Right ventricle myocardium superior (tissue), 1 donor: ENCODE results near the gene RRAS. TPM values are rescaled to one million over a fixed set of nuclear protein-coding genes. Genes with fewer than 3 reads are reported as not detected.

Experiments used
- ATAC-seq: fragments of 200-7000 bp; cut with Tn5 transposase; one replicate; pipeline ENCODE4 v1.9.1; 2020; ENCODE audit warnings: mild to moderate bottlenecking; ENCODE audit not compliant: poor library complexity
- DNase-seq: peaks from one replicate; pipeline ENCODE4 v3.0.0-alpha.2; 2020
- intact Hi-C: fragments of 100-400 bp; cut with DNase I; formaldehyde crosslinking; loops from one replicate; pipeline ENCODE4 v1.11.2; 2022
- long read RNA-seq: library from polyadenylated mRNA; unstranded; transcript quantifications from one replicate; pipeline ENCODE4 v2.0.0, GENCODE V29; 2021
- total RNA-seq: library from RNA; stranded (reverse); fragmentation: NEBNext Ultra II Directional; extraction: Animal tissue kit (Norgen Biotek cat#: 25700); gene quantifications from one replicate; pipeline ENCODE4 v1.2.1, GENCODE V29; 2021
- donor health status: DM: no; HTN: yes; CAD: no; lungs with severe emphysema.

The RRAS gene
- 105 TPM for total RNA-seq
- long read RNA-seq, transcript RRAS-201 (6 exons, 1,044 nt): major isoform, 172 of 190 reads
- long read RNA-seq, partial matches to known transcripts: 13 of 190 reads
- long read RNA-seq, other reads (novel, unspliced or antisense): 5 of 190 reads

- DNase-seq (peak; percentile 99), ATAC-seq (peak; percentile 73)
- intact Hi-C loops: no loop called here
These were observed at the start of gene RRAS for GRCh38 chr19:49640113-49640898. Gene RRAS, minus strand, starts transcription at chr19:49640143. Its CDS starts 45 bp downstream, at chr19:49640098.

DNA sequence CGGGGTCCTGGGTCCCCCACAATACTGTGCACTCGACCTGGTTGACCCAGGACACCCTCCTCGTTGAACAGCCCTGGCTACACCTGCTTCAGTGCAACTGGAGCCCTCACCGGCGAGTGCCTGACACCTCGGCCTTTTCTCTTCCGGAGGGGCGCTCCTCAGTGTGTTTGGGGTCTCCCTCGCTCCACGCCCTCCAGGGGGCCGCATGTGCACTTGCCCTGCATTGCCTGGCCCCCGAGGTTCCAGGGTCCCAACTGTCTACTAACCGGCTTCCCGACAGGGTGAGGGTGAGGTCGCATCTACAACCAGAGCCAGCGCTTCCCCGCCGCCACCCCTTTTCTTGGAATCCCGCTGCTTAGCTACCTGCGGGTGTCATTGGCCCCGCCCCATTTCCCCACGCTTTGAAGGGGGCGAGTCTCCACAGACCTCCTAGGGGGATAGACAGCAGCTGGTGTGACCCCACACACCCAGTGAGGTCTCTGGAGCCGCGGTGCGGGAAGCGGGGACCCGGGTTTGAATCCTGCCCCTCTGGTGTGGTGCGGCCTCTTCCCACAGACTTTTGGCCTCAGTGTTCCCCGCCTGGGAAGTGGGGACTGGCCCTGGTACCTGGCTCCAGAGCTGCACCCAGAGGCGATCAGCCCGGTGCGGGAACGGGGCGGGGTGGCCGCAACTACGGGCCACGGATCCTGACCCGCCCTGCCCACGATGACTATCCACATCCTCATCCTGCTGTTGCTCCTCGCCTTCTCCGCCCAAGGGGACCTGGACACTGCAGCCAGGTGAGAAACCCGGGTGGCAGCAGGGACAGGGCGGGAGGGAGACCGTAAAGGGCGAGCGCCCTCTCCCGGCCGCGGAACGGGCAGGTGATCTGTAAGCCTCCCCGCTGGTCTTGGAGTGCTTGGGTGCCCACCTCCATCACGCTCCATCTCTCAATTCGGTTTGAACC lies 49.5 kb upstream of the RRAS start, which contains the start of gene ADM5:
Gene ADM5 (plus strand): TSS at position 462 of the 946 bp plus-strand sequence. CDS start 244 bp downstream, at position 706.
- ATAC-seq: peak; percentile 54
- DNase-seq: peak; percentile 69
- intact Hi-C loops: no loop called here

- DNase-seq (no peak), ATAC-seq (no peak)
- intact Hi-C loops: no loop called here
These were observed 48.7 kb upstream of the RRAS start for GRCh38 chr19:49688531-49689132.

GRCh38 chr19:49687566-49688316 lies 47.8 kb upstream of the RRAS start:
- intact Hi-C loops: no loop called here
- no peak for DNase-seq
- ATAC-seq: no peak

DNA sequence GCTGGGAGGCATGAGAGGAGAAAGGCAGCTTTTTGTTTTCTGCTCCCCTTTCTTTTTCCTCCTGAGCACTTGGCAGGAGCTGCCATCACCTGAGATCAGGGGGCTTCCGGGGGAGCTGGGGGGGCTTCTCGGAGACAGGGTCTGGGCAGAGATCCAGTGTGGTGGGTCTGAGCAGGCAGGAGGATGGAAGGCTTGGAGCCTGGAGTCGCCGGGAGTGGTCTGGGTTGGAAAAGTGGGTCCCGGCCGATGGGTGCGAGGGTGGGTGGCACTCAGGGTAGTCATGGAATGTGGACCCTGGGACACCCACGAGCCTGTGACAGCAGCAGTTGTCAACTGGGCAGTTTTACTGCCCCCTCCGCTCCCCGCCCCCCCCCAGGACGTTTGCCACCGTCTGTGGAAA lies 47.2 kb upstream of the RRAS start:
- no peak for DNase-seq

DNA sequence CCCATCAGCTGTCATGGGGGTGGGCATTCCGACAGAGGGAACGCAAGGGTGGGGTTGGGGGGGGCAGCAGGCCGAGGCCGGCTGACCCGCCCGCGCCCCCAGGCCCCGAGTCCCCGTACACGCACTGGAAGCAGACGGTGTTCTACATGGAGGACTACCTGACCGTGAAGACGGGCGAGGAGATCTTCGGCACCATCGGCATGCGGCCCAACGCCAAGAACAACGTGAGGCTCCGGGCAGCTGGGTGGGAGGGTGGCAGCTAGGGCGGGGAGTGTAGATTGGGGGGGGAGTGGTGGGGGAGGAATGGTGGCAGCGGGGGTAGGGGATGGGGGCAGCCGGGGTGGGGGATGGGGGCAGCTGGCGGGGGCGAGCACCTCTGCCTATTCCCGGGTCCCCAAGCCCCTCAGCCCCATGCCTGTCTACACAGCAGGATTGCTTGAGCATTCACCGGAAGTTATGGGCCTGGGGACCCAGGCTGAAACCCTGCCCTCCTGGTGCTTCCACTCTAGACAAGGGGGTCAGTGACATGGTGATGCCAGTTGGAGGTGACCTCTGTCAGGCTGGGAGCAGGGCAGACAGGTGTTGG lies 46.7 kb upstream of the RRAS start:
- ATAC-seq (no peak), DNase-seq (no peak)
- intact Hi-C loops: no loop called here

More for the DNA sequence above, 47.2 kb upstream of the RRAS start:
- intact Hi-C loops: no loop called here
- ATAC-seq: no peak

- intact Hi-C loops: no loop called here
- no peak for DNase-seq
- ATAC-seq: no peak
These were observed 45.9 kb upstream of the RRAS start for GRCh38 chr19:49685845-49686332.

DNA sequence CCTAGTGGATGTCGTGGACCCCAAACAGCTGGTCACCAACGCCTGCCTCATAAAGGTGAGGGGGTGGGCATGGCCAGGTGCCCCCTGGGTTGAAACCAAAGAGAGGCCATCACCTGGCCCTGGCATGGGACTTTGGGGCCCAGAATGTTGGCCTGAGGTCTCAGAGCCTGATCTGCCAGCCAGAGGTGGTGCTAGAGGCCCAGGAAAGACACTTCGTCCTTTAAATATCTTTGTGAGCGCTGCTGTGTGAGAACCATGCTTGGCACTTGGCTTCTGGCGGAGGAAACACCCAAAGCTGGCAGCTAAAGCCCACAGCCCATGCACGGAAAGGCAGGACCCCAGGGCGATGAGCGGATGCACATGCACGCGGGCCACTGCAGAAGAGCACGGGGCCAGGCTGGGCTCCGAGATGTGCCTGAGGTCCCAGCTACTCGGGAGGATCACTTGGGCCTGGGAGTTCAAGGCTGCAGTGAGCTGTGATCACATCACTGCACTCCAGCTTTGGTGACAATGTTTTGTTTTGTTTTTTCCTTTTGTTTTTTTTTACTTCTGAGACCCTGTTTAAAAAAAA lies 45.1 kb upstream of the RRAS start:
- ATAC-seq: no peak
- no peak for DNase-seq
- intact Hi-C loops: no loop called here

GRCh38 chr19:49684251-49684982 lies 44.5 kb upstream of the RRAS start:
- no peak for ATAC-seq
- no peak for DNase-seq
- intact Hi-C loops: no loop called here

DNA sequence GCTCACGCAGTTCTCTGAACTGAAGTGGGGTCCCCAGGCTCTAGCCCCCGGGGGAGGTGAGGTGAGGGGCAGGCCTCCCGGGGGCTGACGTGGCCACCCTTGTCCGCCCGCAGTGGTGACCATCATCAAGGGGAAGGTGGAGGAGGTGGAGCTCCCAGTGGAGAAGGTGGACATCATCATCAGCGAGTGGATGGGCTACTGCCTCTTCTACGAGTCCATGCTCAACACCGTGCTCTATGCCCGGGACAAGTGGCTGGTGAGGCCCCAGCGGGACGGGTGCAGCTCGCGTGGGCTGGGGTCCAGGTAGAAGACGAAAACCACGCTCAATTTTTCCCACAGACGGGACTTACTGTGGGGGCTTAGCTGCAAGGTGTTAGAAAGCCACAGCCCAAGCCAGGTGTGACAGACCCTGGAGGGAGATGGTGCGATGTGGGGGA lies 43.9 kb upstream of the RRAS start:
- ATAC-seq (no peak), DNase-seq (no peak)
- intact Hi-C loops: no loop called here

- intact Hi-C loops: no loop called here
- DNase-seq (no peak), ATAC-seq (no peak)
These were observed 42.3 kb upstream of the RRAS start for GRCh38 chr19:49682274-49682673.

DNA sequence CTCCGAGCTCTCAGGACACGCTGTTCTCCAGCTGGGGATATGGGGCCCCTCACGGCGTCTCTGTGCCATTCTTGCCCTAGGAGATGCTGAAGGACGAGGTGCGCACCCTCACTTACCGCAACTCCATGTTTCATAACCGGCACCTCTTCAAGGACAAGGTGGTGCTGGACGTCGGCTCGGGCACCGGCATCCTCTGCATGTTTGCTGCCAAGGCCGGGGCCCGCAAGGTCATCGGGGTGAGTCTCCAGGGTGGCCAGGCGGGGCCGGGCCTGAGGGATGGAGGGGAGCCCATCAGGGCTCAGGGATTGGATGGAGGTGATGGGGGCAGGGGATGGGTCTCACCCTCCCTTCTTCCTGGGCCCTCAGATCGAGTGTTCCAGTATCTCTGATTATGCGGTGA lies 41.9 kb upstream of the RRAS start:
- DNase-seq: no peak
- intact Hi-C loops: no loop called here

GRCh38 chr19:49680421-49681351 lies 40.7 kb upstream of the RRAS start:
- intact Hi-C loops: no loop called here
- ATAC-seq (peak; percentile 29), DNase-seq (peak; percentile 95)

More for the DNA sequence above, 41.9 kb upstream of the RRAS start:
- no peak for ATAC-seq

DNA sequence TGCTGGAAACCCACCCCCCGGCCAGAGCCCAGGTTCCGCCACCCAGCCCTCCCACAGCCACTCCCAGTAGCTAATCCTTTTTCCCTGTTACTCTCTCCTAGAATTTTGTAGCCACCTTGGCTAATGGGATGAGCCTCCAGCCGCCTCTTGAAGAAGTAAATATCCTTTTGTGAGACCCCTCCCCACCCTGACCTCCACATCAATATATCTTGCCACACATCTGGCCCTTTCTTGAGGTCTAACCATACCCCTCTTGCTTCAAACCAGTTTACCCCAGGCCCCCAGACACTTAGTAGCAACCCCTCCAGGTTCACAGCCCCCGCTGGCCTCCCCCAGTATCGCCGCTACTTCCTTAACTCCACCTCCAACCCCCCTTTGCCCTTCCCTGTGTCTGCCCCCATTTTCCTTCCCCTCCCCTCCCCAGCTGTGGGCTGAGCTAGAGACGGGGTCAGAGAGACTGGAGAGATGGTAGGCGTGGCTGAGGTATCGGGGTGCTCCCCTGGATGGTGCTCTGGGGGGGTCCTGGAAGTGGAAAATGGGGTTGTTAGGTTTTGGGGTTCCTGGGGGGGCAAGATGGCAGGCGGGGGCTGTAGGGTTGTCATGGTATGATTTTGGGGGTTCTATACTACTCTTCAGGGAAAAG lies 39.9 kb upstream of the RRAS start:
- ATAC-seq (no peak), DNase-seq (no peak)
- intact Hi-C loops: loop anchor here (5.0 to 10.0 kb wide), 2 partner anchors 173 to 185 kb away; partner anchors contain the start of gene PNKP
